Right atrium auricular region (tissue), 2 donors: ENCODE results near the gene TYR. TPM values are rescaled to one million over a fixed set of nuclear protein-coding genes. Genes with fewer than 3 reads are reported as not detected.
"Not testable (repeated sequence)": the region's sequence is repeated elsewhere in the genome, so short reads cannot be mapped to it uniquely, and the experiment has no call there.

Experiments
- DNase-seq: peaks from one replicate; pipeline ENCODE4 v3.0.0-alpha.2; 2019; ENCODE audit warnings: low spot score
- H3K27ac ChIP-seq, 2 donors: fragments of 200-600 bp; sonication (generic); 1 replicate in 1 of 2; 2 replicates in 1 of 2; pipeline ENCODE4 v1.5.1; 2016 to 2019
- H3K27me3 ChIP-seq, 2 donors: fragments of 200-600 bp; sonication (generic); one replicate each; pipeline versions ENCODE4 v1.5.1 to v1.6.0; 2017 to 2019
- H3K36me3 ChIP-seq: fragments of 200-600 bp; sonication (generic); one replicate; pipeline ENCODE4 v1.5.1; 2016
- H3K4me1 ChIP-seq, 2 donors: fragments of 200-600 bp; sonication (generic); one replicate each; pipeline versions ENCODE4 v1.5.1 to v1.6.0; 2017 to 2019
- H3K4me3 ChIP-seq, 2 donors: fragments of 200-600 bp; sonication (generic); 1 replicate in 1 of 2; 2 replicates in 1 of 2; pipeline ENCODE4 v1.5.1; 2017 to 2019; ENCODE audit warnings: mild to moderate bottlenecking in 1 of 2, moderate library complexity in 1 of 2
- H3K9me3 ChIP-seq, 2 donors: fragments of 200-600 bp; sonication (generic); one replicate each; pipeline ENCODE4 v1.5.1; 2019
- total RNA-seq, 2 donors: library from RNA; depleted of rRNA; stranded (reverse); fragments of >200 nt; gene quantifications; one replicate each; pipeline ENCODE4 v1.1.0, GENCODE V29; 2016
- TF ChIP-seq, protein P1 (sequence below), 2 donors: fragments of 200-600 bp; sonication (generic); IDR thresholded peaks; one replicate each; pipeline ENCODE4 v1.5.1; 2019; ENCODE audit warnings: antibody characterized with exemption in 2 of 2

Gene TYR
- total RNA-seq, 2 donors from 2014 or later, result not detected

DNA sequence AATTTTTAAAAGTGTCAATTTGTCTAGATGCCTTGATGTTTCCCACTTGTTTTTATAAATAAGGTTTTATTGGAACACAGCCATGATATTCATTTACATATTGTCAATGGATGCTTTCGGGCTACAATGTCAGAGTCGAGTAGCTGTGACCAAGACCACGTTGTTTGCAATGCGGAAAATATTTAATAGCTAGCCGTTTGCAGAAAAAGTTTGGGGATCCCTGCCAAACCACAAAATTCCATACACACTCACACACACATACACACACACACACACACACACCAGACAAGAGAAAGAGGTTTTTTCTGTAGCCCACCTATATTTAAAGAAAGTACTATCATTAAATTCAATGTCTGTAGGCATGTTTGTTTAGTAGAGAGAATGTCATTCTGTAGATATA, 58.3 kb downstream of the TYR start:
- Histone ChIP-seq H3K27ac (no peak overlapping the region), H3K4me1 (no peaks in the 10 kb centered on the region), H3K27me3 (no peaks in the 10 kb centered on the region), H3K4me3 (no peak overlapping the region), H3K36me3 (no peaks in the 10 kb centered on the region), H3K9me3 (no peaks in the 10 kb centered on the region)
- TF ChIP-seq, protein P1, sequence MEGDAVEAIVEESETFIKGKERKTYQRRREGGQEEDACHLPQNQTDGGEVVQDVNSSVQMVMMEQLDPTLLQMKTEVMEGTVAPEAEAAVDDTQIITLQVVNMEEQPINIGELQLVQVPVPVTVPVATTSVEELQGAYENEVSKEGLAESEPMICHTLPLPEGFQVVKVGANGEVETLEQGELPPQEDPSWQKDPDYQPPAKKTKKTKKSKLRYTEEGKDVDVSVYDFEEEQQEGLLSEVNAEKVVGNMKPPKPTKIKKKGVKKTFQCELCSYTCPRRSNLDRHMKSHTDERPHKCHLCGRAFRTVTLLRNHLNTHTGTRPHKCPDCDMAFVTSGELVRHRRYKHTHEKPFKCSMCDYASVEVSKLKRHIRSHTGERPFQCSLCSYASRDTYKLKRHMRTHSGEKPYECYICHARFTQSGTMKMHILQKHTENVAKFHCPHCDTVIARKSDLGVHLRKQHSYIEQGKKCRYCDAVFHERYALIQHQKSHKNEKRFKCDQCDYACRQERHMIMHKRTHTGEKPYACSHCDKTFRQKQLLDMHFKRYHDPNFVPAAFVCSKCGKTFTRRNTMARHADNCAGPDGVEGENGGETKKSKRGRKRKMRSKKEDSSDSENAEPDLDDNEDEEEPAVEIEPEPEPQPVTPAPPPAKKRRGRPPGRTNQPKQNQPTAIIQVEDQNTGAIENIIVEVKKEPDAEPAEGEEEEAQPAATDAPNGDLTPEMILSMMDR (IDR thresholded peaks at IDR 0.05), result no peak
- no peak for DNase-seq

DNA sequence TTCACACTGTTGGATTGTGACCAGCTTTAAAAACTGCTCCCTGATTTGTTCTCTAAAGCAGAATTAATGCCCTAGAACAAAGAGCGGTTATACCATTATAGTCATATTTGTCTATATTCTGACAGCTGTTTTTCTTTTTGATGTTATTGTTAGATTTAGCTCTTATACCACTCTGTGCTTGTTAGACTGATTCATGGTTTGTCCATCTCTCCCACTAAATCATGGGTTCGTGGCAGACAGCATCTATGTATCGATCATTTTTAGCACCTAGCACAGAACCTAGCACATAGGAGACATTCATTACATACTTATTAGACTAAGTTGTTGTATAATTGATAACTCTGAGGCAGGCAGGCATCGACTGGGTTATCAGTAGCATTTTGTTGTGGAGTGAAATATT, 69.3 kb downstream of the TYR start:
- DNase-seq, H3K9me3 ChIP-seq, H3K4me1 ChIP-seq, H3K27me3 ChIP-seq, H3K4me3 ChIP-seq, H3K27ac ChIP-seq, H3K36me3 ChIP-seq: not testable (repeated sequence)

DNA sequence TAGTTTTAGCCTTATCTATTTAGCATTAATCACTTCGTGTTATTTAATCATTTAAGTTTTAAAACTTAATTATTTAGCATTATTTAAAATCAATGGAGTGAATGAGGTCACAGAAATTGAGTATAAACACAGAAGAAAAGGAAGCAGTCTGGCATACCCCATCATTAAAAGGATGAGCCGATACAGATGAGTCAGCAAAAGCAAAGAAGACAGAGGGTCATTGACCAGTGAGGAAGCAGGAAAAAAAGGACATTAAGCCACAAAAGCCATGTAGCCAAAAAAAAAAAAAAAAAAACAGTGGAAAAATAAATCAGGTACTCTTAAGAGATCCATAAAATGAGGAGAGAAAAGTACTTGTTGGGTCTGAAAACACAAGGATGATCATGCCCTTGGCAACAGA, 71.5 kb downstream of the TYR start:
- TF ChIP-seq, protein P1 (IDR thresholded peaks at IDR 0.05), result no peak
- H3K36me3 ChIP-seq, result no peaks in the 10 kb centered on the region
- no peak for DNase-seq
- no peak overlapping the region for H3K4me3 ChIP-seq
- no peaks in the 10 kb centered on the region for H3K4me1 ChIP-seq
- H3K27me3 ChIP-seq, result no peaks in the 10 kb centered on the region
- H3K9me3 ChIP-seq, result no peaks in the 10 kb centered on the region
- no peak overlapping the region for H3K27ac ChIP-seq

DNA sequence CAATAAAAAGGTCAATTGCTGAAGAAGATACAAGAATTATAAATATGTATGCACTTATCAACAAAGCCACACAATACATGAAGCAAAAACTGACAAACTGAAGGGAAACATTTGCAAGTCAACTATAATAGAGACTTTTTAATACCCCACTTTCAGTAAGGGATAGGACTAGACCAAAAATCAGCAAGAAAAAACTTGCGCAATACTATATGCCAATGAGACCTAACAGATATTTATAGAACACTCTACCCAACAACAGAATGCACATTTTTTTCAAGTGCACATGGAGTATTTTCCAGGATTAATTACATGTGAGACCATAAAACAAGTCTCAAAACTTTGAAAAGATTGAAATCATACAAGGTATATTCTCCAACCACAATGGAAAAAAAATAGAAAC, 83.8 kb downstream of the TYR start:
- H3K36me3 ChIP-seq, H3K4me3 ChIP-seq, H3K27me3 ChIP-seq, H3K27ac ChIP-seq, H3K9me3 ChIP-seq, H3K4me1 ChIP-seq, DNase-seq: not testable (repeated sequence)

DNA sequence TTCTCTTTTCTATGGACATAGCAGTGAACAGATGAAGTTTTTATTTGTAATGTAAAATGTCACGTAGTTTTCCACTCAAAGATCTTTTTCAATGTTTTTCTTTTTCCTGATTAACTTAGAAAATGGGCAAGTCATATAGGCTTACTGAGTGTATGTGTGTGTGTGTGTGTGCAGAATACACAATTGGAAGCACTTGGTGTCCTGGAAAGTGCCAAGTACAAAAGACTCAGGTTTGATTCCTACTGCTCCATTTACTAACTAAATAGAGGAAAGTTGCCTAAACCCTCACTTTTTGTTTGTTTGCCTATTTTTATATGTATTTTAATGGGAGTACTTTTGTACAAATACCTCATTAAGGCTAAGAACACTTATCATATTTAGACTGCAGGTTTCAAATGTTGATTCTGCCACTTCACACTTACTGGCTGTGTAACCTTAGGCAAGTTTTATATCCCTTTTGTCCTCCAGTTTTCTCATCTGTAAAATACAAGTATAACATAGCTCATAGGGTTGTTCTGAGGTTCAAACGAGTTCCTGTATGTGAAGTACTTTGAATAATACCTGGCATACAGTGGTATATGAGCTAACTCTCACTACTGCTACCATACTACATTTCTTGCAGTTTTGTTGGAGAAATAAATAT, 90.1 kb downstream of the TYR start:
- TF ChIP-seq, protein P1 (IDR thresholded peaks at IDR 0.05), result no peak
- Histone ChIP-seq H3K4me3 (no peak overlapping the region), H3K9me3 (no peaks in the 10 kb centered on the region), H3K4me1 (no peaks in the 10 kb centered on the region), H3K36me3 (no peaks in the 10 kb centered on the region), H3K27me3 (no peaks in the 10 kb centered on the region), H3K27ac (no peak overlapping the region)
- no peak for DNase-seq

DNA sequence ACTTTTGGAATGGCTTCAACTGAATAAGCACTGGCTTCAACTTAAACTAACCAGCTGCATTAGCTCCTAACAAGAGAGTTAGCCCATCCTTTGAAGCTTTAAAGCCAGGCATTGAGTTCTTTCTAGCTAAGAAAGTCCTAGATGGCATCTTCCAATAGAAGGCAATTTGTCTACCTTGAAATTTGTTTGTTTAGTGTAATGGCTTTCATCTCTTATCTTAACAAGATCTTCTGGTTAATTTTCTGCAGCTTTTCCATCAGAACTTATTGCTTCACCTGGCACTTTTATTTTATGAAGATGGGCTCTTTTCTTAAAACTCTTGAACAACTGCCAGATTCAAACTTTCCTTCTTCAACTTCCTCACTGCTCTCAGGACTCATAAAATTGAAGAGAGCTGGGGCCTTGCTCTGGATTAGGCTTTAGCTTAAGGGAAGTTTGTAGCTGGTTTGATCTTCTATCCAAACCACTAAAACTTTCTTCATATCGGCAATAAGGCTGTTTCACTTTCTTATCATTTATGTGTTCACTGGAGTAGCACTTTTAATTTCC, 94.9 kb downstream of the TYR start:
- not testable (repeated sequence) for H3K9me3 ChIP-seq, H3K27me3 ChIP-seq, H3K36me3 ChIP-seq, H3K27ac ChIP-seq, H3K4me1 ChIP-seq, DNase-seq, H3K4me3 ChIP-seq

DNA sequence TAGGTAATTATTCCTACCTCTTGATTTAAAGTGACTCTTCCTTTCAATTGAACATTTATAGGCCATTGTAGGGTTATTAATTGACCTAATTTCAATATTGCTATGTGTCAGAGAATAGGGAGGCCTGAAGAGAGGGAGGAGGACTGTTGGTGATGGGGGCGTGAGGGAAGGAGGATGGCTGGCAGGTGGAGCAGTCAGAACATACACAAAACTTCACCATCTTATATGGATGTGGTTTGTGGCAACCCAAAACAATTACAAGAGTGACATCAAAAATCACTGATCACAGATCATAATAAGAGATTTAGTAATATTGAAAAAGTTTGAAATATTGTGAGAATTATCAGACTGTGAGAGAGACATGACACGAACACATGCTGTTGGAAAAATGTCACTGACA, 95.5 kb downstream of the TYR start:
- not testable (repeated sequence) for H3K27ac ChIP-seq, H3K36me3 ChIP-seq, H3K9me3 ChIP-seq, H3K4me3 ChIP-seq, H3K27me3 ChIP-seq, DNase-seq, H3K4me1 ChIP-seq

DNA sequence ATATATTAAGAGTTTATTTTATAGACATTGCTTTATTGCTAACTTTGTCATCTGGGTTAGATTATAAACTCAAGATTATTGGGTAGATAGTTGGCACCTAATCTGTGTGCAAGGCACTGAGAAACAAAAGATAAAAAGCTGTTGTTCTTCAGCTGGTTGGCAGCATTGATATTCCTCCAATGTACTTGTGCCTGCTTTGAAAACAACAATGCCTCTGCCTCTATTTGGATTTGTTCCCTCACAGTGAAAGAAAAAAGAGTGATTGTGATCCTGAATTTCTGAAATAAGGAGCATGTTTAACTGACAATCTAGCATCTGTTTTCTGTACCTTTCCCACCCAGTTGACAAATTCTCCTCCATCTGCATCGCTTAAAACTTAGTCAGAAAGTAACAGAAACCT, 98.3 kb downstream of the TYR start:
- Histone ChIP-seq H3K27ac (no peak overlapping the region), H3K4me1 (no peaks in the 10 kb centered on the region), H3K36me3 (no peaks in the 10 kb centered on the region), H3K4me3 (no peak overlapping the region), H3K9me3 (no peaks in the 10 kb centered on the region), H3K27me3 (no peaks in the 10 kb centered on the region)
- no peak for DNase-seq
- TF ChIP-seq, protein P1 (IDR thresholded peaks at IDR 0.05), result no peak
